ENCODE measurements around the gene CREG1. TPM values are rescaled to one million over a fixed set of nuclear protein-coding genes. Genes with fewer than 3 reads are reported as not detected.

CREG1 gene
- total RNA-seq, 4 donors from 2014 or later: 247 to 294 (median 285) TPM

GRCh38 chr1:167499664-167500101 is 53.9 kb downstream of the CREG1 start:
- DNase-seq (ENCODE audit: low spot score) (no peak), ATAC-seq (ENCODE audit: low FRiP score) (no peak)
- no peak for TF ChIP-seq CTCF (IDR thresholded peaks at IDR 0.05)

- TF ChIP-seq CTCF (IDR thresholded peaks at IDR 0.05): no peak
- ATAC-seq (ENCODE audit: low FRiP score): no peak
- no peak for DNase-seq (ENCODE audit: low spot score)
Observed at GRCh38 chr1:167499106-167499505, 54.5 kb downstream of the CREG1 start.

GRCh38 chr1:167496797-167497619 is 56.6 kb downstream of the CREG1 start:
- no peak for TF ChIP-seq CTCF (IDR thresholded peaks at IDR 0.05)
- DNase-seq (ENCODE audit: low spot score) (no peak), ATAC-seq (ENCODE audit: low FRiP score) (no peak)

- no peak for ATAC-seq (ENCODE audit: low FRiP score)
- TF ChIP-seq CTCF (IDR thresholded peaks at IDR 0.05): no peak
- no peak for DNase-seq (ENCODE audit: low spot score)
Observed at GRCh38 chr1:167493372-167493771, 60.2 kb downstream of the CREG1 start.

- ATAC-seq (ENCODE audit: low FRiP score): no peak
- DNase-seq (ENCODE audit: low spot score): no peak
- TF ChIP-seq CTCF (IDR thresholded peaks at IDR 0.05): no peak
Observed at GRCh38 chr1:167492481-167492910, 61.1 kb downstream of the CREG1 start.

- DNase-seq (ENCODE audit: low spot score): no peak
- no peak for ATAC-seq (ENCODE audit: low FRiP score)
- TF ChIP-seq CTCF (IDR thresholded peaks at IDR 0.05): no peak
Observed at GRCh38 chr1:167491586-167492461, 61.7 kb downstream of the CREG1 start.

Other genes starting within 250 kb of the CREG1 start
- gene CD247, start 35.2 kb downstream of the CREG1 start, total RNA-seq: 1 to 10 TPM; 2.0 to 4.7 (median 2.6) TPM
- 10 to 100 TPM; 11.3 to 37.5 (median 16.2) TPM for gene RCSD1, start 76.5 kb upstream of the CREG1 start, total RNA-seq
- 100 to 1,000 TPM; 102 to 116 (median 108) TPM for gene MPZL1, start 168.2 kb upstream of the CREG1 start, total RNA-seq